Urothelium cell line (cell line): Measurements from ENCODE around the gene ALDH6A1.
"Not testable (repeated sequence)": the region's sequence is repeated elsewhere in the genome, so short reads cannot be mapped to it uniquely, and the experiment has no call there.

Experiments used
- DNase-seq: peaks from one replicate; pipeline ENCODE4 v3.0.0; 2011; ENCODE audit warnings: low spot score, mixed read lengths
- FAIRE-seq: peaks from 2 replicates; lab custom pipeline; 2011; peaks lifted over from hg19 to GRCh38; lab: Jason Lieb, UNC

Gene ALDH6A1

GRCh38 chr14:74084277-74085046 is at the start of gene ALDH6A1, which contains the start of gene LIN52:
Gene ALDH6A1, minus strand, starts transcription at chr14:74084453. Its CDS starts 59 bp downstream, at chr14:74084394.
Gene LIN52, plus strand, starts transcription at chr14:74084956. Its CDS starts 19 bp downstream, at chr14:74084975.
- peak; percentile 100 for FAIRE-seq

GRCh38 chr14:74127634-74128033 is 43.4 kb upstream of the ALDH6A1 start:
- no peak for DNase-seq

More at GRCh38 chr14:74084277-74085046, at the start of gene ALDH6A1, which contains the start of gene LIN52:
- peak; percentile 100 for DNase-seq

GRCh38 chr14:74126315-74127013 is 42.2 kb upstream of the ALDH6A1 start:
- peak; percentile 98 for FAIRE-seq

More at GRCh38 chr14:74127634-74128033, 43.4 kb upstream of the ALDH6A1 start:
- FAIRE-seq = peak; percentile 65

GRCh38 chr14:74125487-74125886 is 41.2 kb upstream of the ALDH6A1 start:
- not testable (repeated sequence) for FAIRE-seq

More at GRCh38 chr14:74126315-74127013, 42.2 kb upstream of the ALDH6A1 start:
- DNase-seq = no peak

GRCh38 chr14:74111395-74112216 is 27.4 kb upstream of the ALDH6A1 start:
- FAIRE-seq = not testable (repeated sequence)
- DNase-seq = peak; percentile 76

More at GRCh38 chr14:74125487-74125886, 41.2 kb upstream of the ALDH6A1 start:
- DNase-seq = not testable (repeated sequence)

GRCh38 chr14:74109369-74109768 is 25.1 kb upstream of the ALDH6A1 start:
- DNase-seq (no peak), FAIRE-seq (no peak)

- FAIRE-seq (peak; percentile 61), DNase-seq (no peak)
Measured at GRCh38 chr14:74105381-74105780, 21.1 kb upstream of the ALDH6A1 start.

- no peak for FAIRE-seq
- DNase-seq = no peak
Measured at GRCh38 chr14:74089251-74090020, 5.2 kb upstream of the ALDH6A1 start.

GRCh38 chr14:74085828-74086227 is 1.6 kb upstream of the ALDH6A1 start:
- DNase-seq (no peak), FAIRE-seq (no peak)

- FAIRE-seq = no peak
- DNase-seq = peak; percentile 57
Measured at GRCh38 chr14:74085047-74085637, 889 bp upstream of the ALDH6A1 start.

- no peak for FAIRE-seq
- DNase-seq = no peak
Measured at GRCh38 chr14:74083784-74084276, 423 bp downstream of the ALDH6A1 start.

- DNase-seq (no peak), FAIRE-seq (no peak)
Measured at GRCh38 chr14:74083161-74083560, 1.1 kb downstream of the ALDH6A1 start.

GRCh38 chr14:74081491-74081890 is 2.8 kb downstream of the ALDH6A1 start:
- FAIRE-seq (peak; percentile 17), DNase-seq (no peak)

- no peak for DNase-seq
- no peak for FAIRE-seq
Measured at GRCh38 chr14:74080820-74081460, 3.3 kb downstream of the ALDH6A1 start.

- DNase-seq (no peak), FAIRE-seq (peak; percentile 98)
Measured at GRCh38 chr14:74077401-74077800, 6.9 kb downstream of the ALDH6A1 start.

- DNase-seq = no peak
- no peak for FAIRE-seq
Measured at GRCh38 chr14:74065746-74066575, 18.3 kb downstream of the ALDH6A1 start.

GRCh38 chr14:74064883-74065282 is 19.4 kb downstream of the ALDH6A1 start:
- FAIRE-seq (no peak), DNase-seq (no peak)

GRCh38 chr14:74064426-74064825 is 19.8 kb downstream of the ALDH6A1 start:
- FAIRE-seq (peak; percentile 5), DNase-seq (no peak)
